T-helper 22 cell (primary cell): ENCODE measurements around the gene PLCD1.
A peak's percentile ranks its signal among the peaks of the same experiment; 100 is the strongest.
"Not testable (repeated sequence)": the region's sequence is repeated elsewhere in the genome, so short reads cannot be mapped to it uniquely, and the experiment has no call there.

Experiments
- DNase-seq: peaks from one replicate; pipeline ENCODE4 v3.0.0-alpha.2; 2020; ENCODE audit warnings: low read depth

PLCD1 gene

DNA sequence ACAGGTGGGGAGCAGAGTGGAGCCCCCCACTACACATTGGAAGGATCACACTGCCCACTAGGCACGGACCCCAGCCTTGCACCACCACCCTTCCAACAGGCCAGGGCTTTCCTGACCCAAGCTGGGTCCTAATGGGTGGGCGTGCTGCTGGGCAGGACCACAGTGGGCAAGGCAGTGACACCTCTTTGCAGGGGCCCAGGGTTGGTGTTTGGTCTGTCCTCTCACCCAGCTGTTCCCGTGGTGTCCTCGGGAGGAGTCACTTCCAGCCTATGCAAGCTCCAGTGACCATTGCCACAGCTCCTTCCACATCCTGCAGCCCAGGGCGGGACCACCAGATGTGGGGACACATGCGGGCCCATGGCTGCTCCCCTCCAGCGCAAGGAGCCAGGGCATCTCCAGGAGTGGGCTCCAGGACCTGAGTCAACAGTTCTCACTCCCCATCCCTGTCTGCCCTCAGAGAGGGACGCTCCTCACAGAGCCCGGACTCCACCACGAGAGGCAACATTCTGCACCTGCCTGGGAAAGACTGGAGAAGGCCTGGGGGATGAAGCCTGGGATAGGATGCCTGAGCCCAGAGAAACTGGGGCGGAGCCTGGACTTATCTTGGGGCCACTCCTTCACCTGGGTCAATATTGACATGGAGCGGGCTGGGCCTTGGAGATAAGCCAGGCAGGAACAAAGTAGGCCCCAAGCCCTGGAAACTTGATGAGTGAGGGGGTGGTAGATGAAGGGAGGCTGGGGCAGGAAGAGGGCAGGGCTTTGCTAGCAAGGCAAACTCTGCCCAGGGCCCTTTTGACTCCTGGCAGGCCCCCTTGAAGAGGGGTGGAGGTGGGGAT, 42.7 kb downstream of the PLCD1 start:
- no peak for DNase-seq

DNA sequence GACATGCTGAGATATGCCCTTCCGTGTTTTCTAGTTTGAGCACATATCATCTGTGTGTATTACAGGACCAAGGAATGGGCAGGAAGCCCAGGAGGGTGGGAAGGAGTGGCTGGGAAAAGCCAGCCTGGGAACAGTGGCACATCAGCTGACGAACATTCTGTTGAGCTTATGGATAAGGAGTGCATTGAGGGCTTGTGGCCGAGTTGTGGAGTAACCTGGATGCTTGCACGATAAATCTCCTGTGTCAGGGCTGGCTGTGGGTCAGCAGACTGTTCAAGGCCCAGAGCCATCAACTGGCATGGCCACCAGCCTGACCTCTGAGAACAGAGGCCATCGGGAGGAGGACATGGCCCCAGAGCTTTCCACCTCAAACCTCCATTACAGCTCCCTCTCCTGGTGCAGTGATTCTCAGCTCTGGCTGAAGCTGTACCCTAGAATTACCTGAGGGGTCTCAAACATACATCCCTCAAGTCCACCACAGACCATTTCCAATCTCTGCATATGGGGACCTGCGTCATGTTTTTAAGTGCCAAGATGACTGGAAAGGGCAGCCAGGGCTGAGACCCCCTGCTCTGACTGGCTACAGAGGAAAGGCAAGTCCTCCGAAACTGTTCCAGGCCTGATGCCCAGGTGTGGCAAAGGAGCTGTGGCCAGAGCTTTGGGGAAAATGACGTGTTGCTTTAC, 43.7 kb downstream of the PLCD1 start:
- no peak for DNase-seq

DNA sequence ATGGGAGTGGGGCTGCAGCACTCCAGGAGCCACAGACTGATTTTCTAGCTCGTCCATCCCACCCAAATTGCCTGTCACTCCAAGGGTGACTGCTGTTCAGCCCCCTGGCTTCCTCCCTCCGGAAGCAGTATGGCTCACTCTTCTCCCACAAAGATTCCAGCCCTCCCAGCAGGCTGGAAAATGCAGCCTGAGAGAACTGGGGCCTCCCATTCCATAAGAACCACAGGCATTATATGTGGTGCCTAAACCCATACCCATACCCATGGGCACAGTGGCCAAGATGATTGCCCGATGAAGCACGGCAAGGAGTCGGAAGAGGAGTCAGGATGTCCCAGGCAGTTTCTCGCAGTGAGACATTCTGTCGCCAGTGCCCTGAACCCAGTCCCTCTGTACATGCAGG, 44.8 kb downstream of the PLCD1 start:
- no peak for DNase-seq

DNA sequence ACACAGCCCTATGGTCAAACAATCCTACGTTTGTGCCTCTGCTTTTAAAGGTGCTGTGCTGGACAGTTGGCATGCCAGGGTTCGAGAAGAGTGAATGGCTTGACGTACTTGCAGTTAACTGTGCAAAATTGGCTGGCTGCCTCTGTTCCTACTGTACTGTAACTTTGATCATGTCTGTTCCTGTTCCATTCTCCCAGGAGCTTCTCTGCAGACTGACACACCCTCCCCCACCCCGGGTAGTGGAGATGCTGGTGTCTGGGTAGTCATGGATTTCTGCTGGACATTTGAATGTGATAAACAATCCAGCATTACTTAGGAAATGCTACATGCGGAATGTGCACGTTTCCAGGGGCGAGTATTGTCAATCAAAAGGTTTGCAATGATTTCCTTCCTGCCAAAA, 45.4 kb downstream of the PLCD1 start:
- DNase-seq = no peak

DNA sequence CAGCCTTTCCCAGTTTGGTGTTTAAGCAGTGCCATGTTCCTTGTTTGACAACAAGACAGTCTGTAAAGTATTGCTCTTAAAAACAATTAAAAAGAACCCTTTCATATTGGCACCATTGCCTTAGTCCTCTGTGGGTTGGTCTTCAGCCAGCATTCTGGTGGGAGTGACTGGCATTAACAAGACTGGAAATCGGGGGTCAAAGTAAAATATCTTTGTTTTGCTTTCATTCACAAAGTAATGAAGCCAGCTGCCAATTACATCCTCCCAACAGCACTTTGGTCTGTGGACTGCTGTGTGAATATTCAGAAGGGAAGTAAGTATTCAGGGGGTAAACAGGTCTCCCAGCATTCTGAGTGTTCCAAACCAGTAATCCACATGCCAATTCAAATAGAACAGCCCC, 47.1 kb downstream of the PLCD1 start:
- no peak for DNase-seq

DNA sequence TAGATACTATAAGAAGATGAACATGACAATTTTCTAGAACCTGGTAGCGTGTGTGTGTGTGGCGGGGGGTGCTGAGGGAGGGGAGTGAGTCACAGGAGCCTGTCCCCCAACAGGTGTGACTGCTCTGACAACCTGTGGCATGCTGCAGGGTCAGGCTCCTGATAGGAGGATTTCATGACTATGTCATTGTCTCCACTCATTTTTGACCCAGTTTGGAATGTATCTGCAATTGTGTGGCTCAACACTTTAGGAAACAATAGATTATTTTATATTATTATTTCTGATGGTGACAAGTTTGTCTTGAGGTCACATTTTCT, 48.1 kb downstream of the PLCD1 start:
- DNase-seq = no peak

DNA sequence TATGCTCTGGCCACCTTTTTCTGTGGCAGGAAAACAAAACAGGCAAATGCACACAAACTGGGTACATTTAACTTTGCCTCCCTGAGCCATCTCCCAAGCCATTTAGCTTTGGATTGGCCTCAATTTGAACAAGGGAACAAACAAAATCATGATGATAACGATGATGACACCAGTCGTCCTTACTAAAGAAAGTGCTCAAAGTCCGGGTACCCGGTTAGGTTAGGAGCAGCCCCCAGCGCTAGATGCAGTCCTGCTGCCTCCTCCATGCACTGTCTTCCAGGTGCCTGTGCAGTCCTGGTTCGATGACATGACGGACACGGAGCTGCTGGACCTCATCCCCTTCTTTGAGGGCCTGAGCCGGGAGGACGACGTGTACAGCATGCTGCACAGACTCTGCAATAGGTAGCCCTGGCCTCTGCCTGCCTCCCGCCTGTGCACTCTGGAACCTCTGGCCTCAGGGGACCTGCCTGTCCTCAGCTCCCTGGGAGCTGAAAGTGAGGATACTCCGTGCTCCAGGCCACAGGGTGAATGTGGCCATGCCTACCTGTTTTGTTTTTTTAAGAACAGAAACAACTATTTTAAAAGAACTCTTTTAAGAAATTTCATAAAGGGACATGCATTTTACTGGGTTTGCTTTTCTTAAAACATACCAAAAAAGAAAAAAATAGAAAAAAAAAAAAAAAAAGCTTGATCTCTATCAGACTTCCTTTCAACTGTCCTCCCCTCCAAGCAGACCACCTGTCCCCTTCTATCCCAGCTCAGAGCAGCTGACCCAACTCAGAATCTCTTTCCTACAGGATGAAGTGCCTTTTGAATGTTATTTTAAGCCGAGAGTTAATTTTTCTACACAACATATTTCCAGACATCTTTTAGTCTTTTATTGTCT, 48.7 kb downstream of the PLCD1 start:
- DNase-seq = no peak

DNA sequence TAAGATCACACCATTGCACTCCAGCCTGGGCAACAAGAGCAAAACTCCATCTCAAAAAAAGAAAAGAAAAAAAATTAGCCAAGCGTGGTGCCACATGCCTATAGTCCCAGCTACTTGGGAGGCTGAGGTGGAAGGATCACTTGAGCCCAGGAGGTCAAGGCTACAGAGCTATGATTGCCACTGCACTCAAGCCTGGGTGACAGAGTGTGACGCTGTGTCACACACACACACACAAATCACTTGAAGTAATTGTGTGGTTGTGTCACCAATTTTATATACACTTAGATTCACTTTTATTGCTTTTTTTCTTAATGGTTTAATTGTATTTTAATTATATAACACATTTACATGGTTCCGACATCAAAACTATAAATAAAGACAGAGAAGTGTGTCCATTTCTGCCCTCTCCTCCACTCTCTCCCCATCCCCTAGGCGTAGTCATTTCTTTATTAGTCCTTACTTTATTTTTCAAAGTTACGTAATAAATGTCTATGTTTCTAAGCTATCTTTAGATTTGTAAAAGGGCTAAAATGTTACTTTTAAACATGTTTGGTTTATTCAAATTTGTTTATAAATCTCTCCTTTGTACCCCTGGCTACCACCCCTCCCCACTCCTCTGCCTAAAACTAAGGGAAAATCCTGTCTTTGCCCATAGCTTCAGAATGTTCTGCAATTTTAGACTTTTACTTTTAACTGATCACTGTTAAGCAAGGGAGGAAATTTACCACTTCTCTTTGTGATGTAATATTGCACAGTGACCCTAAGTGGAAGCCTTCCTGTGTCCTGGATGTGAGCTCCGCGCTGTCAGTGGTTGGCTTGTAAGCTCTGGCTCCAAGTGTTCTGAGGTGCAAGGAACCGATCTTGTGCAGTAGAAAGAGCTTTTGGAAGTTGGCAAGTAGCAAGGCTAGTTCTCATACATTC, 49.6 kb downstream of the PLCD1 start:
- no peak for DNase-seq

DNA sequence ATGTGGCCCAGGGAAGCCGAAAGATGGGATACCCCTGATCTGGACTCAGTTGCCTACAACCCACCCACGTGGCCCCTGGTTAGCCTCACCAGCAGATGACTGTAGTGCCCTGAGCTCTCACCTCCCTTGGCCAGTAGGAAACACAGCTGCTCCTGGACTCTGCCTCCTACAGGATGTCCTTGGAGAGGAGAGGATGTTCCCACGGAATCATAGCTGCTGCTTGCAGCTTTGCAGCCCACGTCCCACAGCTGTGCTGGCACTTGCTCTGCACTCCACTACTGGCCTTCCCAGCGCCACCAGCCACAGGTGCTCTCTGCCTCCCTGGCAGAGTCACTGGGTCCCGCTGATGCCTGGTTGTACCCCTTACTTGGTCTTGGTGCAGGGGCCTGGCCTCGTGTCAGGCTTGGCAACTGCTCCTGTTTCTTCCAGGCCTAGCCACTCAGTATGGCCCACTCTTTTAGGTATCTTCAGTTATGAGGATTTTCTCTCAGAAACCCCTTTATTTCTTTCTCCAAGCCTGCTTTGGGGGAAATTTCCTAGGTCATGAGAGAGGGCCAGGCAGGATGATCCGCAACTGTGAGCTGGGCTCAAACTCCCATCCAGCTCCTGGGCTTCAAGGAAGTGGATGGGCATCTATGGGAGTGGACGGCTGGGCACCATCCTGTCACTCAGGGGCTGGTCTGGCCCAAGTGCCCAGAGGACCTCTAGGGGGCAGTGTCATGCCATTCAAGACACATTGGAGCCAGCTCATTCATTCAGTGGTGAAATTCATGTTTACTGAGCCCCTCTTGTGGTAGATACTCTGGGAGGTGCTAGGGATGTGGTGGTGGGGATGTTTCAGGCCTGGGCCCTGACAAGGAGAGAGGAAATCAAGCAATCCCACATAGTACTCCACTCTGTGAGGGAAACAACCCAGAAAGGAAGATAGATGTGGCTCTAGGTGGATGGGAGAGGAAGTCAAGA, 55.0 kb downstream of the PLCD1 start:
- peak; percentile 35 for DNase-seq

DNA sequence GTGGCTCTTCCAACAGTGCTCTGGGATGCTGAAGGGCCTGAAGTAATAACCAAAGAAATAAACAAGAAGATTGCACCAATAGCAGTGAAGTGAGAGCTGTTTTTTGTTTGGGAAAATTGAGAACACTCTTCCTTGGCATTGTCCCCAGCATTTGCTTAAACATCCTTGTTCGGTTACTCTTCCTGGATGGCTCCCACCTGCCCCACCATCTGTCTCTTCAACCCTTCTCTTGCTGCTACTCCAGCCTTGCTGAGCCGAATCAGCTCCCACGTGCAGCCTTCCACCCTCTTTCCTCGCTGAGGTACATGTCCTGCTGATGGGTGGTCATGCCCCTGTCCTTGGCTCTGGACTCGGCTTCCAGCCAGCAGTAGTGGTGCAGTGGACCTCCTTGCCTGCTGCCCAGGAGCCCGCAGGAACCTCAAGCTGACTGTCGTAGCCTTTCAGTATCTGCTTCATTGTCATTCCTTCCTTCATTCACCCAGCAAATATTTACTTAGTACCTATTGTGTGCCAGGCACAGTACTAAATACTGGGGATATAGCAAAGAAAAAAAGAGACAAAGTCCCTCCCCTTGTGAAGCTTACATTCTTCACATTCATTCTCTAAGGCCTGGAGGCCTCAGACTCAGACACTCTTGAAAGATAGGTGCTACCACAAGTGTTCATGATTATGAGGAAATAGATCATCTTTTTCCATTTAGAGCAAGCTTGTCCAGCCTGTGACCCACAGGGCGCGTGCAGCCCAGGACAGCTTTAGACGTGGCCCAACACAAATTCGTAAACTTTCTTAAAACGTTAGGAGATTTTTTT, 56.0 kb downstream of the PLCD1 start:
- DNase-seq = no peak

DNA sequence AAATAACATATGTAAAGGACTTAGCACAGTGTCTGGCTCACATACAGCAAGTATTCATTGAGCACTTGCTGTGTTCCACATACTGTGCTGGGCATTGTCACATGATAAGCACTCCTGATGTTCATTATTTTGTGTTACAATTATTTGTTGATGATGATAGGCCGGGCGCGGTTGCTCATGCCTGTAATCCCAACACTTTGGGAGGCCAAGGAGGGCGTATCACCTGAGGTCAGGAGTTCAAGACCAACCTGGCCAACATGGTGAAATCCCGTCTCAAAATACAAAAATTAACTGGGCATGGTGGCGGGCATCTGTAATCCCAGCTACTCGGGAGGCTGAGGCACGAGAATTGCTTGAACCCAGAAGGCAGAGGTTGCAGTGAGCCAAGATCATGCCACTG, 57.4 kb downstream of the PLCD1 start:
- DNase-seq = not testable (repeated sequence)

DNA sequence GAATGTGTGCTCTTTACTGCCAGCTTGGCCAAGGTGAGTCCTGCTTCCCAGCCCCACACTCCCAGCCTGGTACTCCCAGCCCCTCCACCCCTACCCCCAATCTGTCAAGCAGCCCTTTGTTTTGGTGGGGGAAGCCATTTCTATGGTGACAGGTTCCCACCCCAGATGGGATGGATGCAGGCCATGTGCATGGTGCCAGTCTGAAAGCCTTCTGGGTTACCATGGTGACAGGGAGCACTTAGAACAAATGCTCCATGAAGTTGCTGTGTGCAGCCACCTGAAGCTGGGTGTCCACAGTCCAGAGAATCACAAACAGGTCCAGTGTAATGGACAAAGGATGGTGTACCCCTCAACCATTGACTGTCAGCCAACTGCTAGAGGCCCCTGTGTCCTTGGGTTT, 58.0 kb downstream of the PLCD1 start:
- no peak for DNase-seq

DNA sequence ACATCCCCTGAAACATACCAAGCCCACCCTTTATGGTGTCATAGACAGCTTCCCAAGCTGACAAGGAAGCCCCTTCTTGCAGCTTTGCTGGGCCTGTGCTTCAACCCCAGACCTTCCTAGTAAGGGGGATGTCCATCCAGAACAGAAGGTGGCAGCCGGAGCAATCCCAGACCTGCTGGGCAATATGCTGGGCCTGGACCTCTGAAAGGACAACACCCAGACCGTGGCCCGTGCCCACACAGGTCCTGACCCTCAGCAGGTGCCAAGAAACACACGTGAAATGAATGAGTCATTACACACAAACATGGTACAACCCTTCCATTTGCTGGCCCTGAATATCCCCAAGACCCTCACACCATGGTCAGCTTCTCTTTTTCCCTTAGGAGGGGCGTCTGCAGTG, 58.6 kb downstream of the PLCD1 start:
- DNase-seq = no peak

DNA sequence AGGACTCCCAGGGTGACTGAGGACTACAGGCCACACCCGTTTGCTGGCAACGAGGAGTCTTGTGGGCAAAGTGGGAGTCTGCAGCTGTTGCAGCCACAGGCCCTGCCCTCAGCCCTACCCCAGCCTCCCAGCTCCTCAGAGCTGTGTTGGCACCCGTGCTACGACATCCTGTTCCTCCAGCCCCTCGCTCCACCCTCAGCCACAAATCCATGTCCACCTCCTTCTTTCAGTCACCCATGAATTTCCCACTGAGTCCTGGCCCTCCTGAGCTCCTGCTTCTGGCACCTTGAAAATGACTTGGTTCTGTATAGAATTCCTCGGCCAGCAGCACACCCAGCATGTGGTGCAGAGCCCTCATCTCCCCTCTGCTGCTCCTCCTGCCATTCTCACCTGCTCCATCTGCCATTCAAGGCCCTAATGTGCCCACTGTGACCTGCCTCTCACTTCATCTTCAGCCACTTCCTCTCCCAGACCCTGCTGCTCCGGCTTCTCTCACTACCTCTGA, 59.8 kb downstream of the PLCD1 start:
- DNase-seq = no peak

DNA sequence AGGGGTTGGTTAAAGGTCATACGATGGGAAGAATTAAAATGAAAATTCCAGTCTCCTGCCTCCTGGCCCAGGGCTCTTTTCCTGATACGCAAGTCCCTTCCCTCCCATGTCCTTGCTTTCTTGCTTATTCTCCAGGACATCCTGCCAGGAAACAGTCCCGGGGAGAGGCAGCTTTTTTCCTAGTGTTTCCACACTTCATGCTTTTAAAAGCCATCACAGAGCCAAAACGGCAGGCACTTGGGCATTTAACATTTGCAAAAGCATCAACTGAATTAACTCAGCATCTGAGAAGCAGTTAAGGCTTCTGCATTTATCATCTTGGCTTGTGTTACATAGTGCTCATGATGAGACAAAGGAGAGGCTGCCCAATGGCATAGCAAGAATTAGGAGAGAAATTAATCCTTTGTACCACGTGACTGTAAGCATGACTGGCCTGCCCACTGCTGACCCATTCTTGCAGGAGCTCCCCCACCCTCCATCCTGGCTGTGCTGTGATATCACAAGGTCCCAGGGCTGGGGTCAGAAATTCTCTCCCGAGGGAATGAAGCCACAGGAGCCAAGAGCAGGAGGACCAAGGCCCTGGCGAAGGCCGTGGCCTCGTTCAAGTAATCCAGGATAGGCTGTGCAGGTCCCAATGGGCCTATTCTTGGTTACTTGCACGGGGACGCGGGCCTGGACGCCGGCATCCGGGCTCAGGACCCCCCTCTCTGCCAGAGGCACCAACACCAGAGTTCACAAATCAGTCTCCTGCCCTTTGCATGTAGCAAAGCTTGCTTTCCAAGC, 60.4 kb downstream of the PLCD1 start:
- no peak for DNase-seq

DNA sequence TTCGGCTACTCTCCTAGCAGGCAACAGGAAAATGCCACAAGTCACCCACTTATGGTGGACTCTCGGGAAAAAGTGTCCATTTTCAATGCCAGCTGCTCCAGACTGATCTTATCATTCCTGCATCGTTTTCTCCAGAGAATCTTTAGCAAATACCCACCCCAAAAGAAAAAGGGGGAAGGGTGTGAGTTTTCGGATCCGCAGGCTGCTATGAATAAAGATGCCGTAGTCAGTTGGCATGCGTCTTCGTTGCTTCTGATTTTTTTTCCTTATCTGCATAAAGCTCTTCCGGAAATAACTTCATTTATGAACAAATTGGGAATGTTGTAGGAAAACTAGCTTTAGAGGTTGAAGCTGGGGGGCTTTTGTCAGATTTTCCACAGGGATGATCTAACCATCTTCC, 61.2 kb downstream of the PLCD1 start:
- DNase-seq = no peak

DNA sequence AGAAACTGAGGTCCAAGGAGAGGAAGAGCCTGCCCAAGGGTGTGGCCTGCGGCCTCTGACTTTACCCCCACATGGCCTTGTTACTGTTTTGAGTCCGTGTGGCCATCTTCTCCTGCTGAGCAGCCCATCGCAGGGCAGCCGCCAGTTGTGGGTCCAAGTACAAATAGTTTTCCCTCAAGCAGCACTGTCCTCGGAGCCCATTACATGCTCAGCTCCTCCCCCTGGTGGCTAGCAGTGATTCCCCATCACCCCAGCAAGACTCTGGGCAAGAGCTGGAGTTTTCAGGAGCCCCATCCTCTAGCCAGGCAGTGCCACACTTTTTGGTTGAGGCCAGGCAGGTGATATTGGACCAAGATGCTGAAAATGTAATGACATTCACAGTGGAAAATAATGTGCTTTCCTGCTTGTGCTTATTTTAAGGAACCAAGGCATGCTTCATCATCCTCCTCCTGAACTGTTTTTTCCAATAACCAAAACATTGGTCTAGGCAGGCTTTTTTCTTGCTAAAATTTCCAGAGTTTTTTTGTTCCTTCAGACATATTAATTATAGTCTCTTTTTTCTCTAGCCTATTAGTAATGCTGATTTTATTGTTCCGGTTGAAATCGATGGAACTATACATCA, 62.1 kb downstream of the PLCD1 start:
- peak; percentile 7 for DNase-seq

DNA sequence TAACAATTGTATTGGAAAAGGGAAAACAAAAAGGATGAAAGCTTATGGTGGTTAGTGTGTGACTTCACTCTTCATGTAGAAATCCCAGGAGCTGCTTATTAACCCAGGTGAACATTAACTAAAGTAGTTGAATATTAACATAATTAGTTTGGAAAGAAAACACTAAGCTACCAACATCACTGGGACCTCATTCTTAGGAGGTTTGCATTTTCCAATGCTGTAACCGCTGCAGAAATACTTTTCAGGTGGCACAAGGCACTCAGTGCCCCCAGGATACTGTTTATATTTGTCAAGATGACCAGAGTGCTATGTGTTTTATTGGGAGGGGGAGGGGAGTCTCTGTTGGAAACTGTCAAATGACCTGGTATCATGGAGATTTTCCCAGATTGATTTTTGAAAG, 64.7 kb downstream of the PLCD1 start:
- DNase-seq = no peak
